A549 (cell line): ENCODE measurements around the gene TPRN. TPM values are rescaled to one million over a fixed set of nuclear protein-coding genes. Genes with fewer than 3 reads are reported as not detected.

ENCODE experiments used
- ATAC-seq, 2 experiments: fragments of 200-7000 bp in 1 of 2; fragments of >200 bp in 1 of 2; cut with Nextera tagmentation in 1 of 2; cut with Tn5 transposase in 1 of 2; 3 replicates each; pipeline versions ENCODE4 v1.8.0 to v1.9.1; 2018 to 2020; ENCODE audit warnings: mild to moderate bottlenecking in 1 of 2, moderate library complexity in 1 of 2
- CTCF ChIA-PET: fragments of 300-600 bp; sonication (Branson Sonifier 250); formaldehyde crosslinking; extraction: SDS; loops from one replicate; lab custom pipeline; 2021; ENCODE audit warnings: antibody characterized with exemption, inconsistent platforms; lab: Yijun Ruan, JAX
- POLR2A ChIA-PET: fragments of 350-600 bp; formaldehyde crosslinking; extraction: SDS; loops from one replicate; lab custom pipeline; 2021; ENCODE audit warnings: antibody characterized with exemption, inconsistent platforms; lab: Yijun Ruan, JAX
- DNase-seq, 2 experiments: peaks; one replicate each; pipeline versions ENCODE4 v3.0.0 to v3.0.0-alpha.2; 2011 to 2016; ENCODE audit warnings: low read depth in 1 of 2, low spot score in 1 of 2
- FAIRE-seq: peaks from 2 replicates; lab custom pipeline; 2011; peaks lifted over from hg19 to GRCh38; lab: Jason Lieb, UNC
- H3K27ac ChIP-seq, 2 experiments: fragments of >200 bp; sonication (Bioruptor Twin); formaldehyde crosslinking; 3 replicates each; pipeline ENCODE4 v1.5.1; 2016 to 2017
- H3K4me1 ChIP-seq: fragments of >200 bp; sonication (Bioruptor Twin); formaldehyde crosslinking; 3 replicates; pipeline ENCODE4 v1.6.1; 2016
- H3K4me2 ChIP-seq: fragments of >200 bp; sonication (Bioruptor Twin); formaldehyde crosslinking; 3 replicates; pipeline ENCODE4 v1.6.1; 2016
- H3K4me3 ChIP-seq: fragments of >200 bp; sonication (Bioruptor Twin); formaldehyde crosslinking; 3 replicates; pipeline ENCODE4 v1.5.1; 2016
- H3K9me3 ChIP-seq: fragments of >200 bp; sonication (Bioruptor Twin); formaldehyde crosslinking; 3 replicates; pipeline ENCODE4 v1.6.1; 2016
- BCL3 ChIP-seq: fragments of >200 bp; sonication (Bioruptor Twin); formaldehyde crosslinking; IDR thresholded peaks from 3 replicates; pipeline ENCODE4 v1.6.1; 2016
- CTCF ChIP-seq: fragments of >200 bp; sonication (Bioruptor Twin); formaldehyde crosslinking; IDR thresholded peaks from 3 replicates; pipeline ENCODE4 v1.5.1; 2016
- EHF ChIP-seq: fragments of 250-450 bp; sonication (Bioruptor Pico); IDR thresholded peaks from 2 replicates; pipeline ENCODE4 v1.5.0; 2020; ENCODE audit warnings: mild to moderate bottlenecking
- GATA3 ChIP-seq: IDR thresholded peaks from 2 replicates; pipeline ENCODE4 v1.6.1; 2012; ENCODE audit warnings: borderline replicate concordance
- HDAC2 ChIP-seq: fragments of 200-600 bp; sonication (generic); IDR thresholded peaks from 2 replicates; pipeline ENCODE4 v1.6.1; 2016
- MAZ ChIP-seq: fragments of 150-350 bp; IDR thresholded peaks from 2 replicates; pipeline ENCODE4 v1.6.1; 2014; ENCODE audit warnings: antibody characterized with exemption, low read depth, low read length, borderline replicate concordance
- REST ChIP-seq: fragments of 200-600 bp; sonication (generic); IDR thresholded peaks from 2 replicates; pipeline ENCODE4 v1.6.1; 2016; ENCODE audit warnings: antibody characterized with exemption, mild to moderate bottlenecking, moderate library complexity
- SREBF2 ChIP-seq: fragments of 450-650 bp; IDR thresholded peaks from 2 replicates; pipeline ENCODE4 v1.6.1; 2014; ENCODE audit warnings: mild to moderate bottlenecking, moderate library complexity
- TFCP2L1 ChIP-seq: fragments of 250-450 bp; sonication (Bioruptor Pico); IDR thresholded peaks from 2 replicates; pipeline ENCODE4 v1.5.0; 2021; ENCODE audit warnings: mild to moderate bottlenecking
- USF2 ChIP-seq: fragments of 450-650 bp; IDR thresholded peaks from 2 replicates; pipeline ENCODE4 v1.6.1; 2014; ENCODE audit warnings: antibody characterized with exemption
- ZNF302 ChIP-seq: fragments of 250-450 bp; sonication (Bioruptor Pico); IDR thresholded peaks from 2 replicates; pipeline ENCODE4 v1.9.0; 2021; ENCODE audit warnings: inconsistent platforms, mild to moderate bottlenecking, moderate library complexity
- ZSCAN20 ChIP-seq: fragments of 250-450 bp; sonication (Bioruptor Pico); IDR thresholded peaks from 2 replicates; pipeline ENCODE4 v1.8.0; 2022; ENCODE audit warnings: mild to moderate bottlenecking, moderate library complexity
- WGBS: methylation state at CpG from one replicate; pipeline ENCODE4 v1.1.6; 2017; ENCODE audit errors: missing lambda C conversion rate; 5-methylcytosine and 5-hydroxymethylcytosine counted together
- polyA plus RNA-seq, 4 experiments: library from polyadenylated mRNA; depleted of rRNA in 3 of 4; stranded (reverse); fragments of >200 nt; fragmentation: RNase III in 1 of 4; extraction: RNeasy Plus Mini Kit Qiagen cat#74134 plus additional on column Dnase treatment in 1 of 4; gene quantifications; 2 replicates in 3 of 4; 3 replicates in 1 of 4; pipeline ENCODE4 v1.2.3, GENCODE V29; 2011 to 2017

Gene TPRN
- polyA plus RNA-seq, 2 of the 4 experiments (the other 2 are of a cell fraction), result 2.1 to 6.5 TPM

- no peak overlapping the region for H3K27ac ChIP-seq
- no peaks in the 10 kb centered on the region for H3K9me3 ChIP-seq
- ATAC-seq, result no peak
- H3K4me3 ChIP-seq, result no peak overlapping the region
- POLR2A ChIA-PET, result interaction anchor here (1.3 kb wide), 1 partner anchor 15 kb away, joined by 3 read pairs; the partner anchor contains the start of genes ANAPC2 and SSNA1
- H3K4me1 ChIP-seq, result peaks cover 13% of the 10 kb centered on the region
- DNase-seq, result no peak
- H3K4me2 ChIP-seq, result no peak overlapping the region
- WGBS, result 80% methylated on average over 18 of the region's 21 CpGs
- TF ChIP-seq CTCF (no peak), TFCP2L1 (CRISPR knock-in tag) (no peak), USF2 (no peak), MAZ (no peak)
- TF ChIP-seq, all 56 proteins: peak for 0
- CTCF ChIA-PET, result interaction anchor here (1.0 to 16.5 kb wide), 5 partner anchors 17 to 64 kb away, joined by 3 to 156 read pairs (median 11); partner anchors contain the start of genes ANAPC2, RNF224 and SSNA1
- FAIRE-seq, result no peak
Observed at GRCh38 chr9:137172901-137173795, 27.4 kb downstream of the TPRN start.

- CTCF ChIA-PET, result interaction anchor here (0.9 to 16.5 kb wide), 9 partner anchors 8 to 142 kb away, joined by 3 to 156 read pairs (median 6); partner anchors contain the start of genes ANAPC2, RNF224 and SSNA1
- no peaks in the 10 kb centered on the region for H3K9me3 ChIP-seq
- POLR2A ChIA-PET, result interaction anchor here (1.3 kb wide), 1 partner anchor 17 kb away, joined by 3 read pairs; the partner anchor contains the start of genes ANAPC2 and SSNA1
- 84% methylated on average over 21 of the region's 22 CpGs for WGBS
- no peak for FAIRE-seq
- no peak overlapping the region for H3K4me2 ChIP-seq
- H3K4me3 ChIP-seq, result no peak overlapping the region
- TF ChIP-seq CTCF, result no peak
- TF ChIP-seq BCL3, result no peak
- no peak for TF ChIP-seq HDAC2
- TF ChIP-seq GATA3, result no peak
- no peak for TF ChIP-seq USF2
- TF ChIP-seq ZSCAN20 (CRISPR knock-in tag), result no peak
- no peak for TF ChIP-seq SREBF2
- no peak for TF ChIP-seq REST
- TF ChIP-seq EHF, result no peak
- no peak for TF ChIP-seq ZNF302
- TF ChIP-seq, all 56 proteins: peak for 0
- Histone ChIP-seq H3K27ac (no peak overlapping the region), H3K4me1 (peaks cover 27% of the 10 kb centered on the region)
- ATAC-seq, result no peak
- DNase-seq, result no peak
Observed at GRCh38 chr9:137171149-137171900, 29.2 kb downstream of the TPRN start.
